GM12878 (cell line): ENCODE data around the gene COQ8B. TPM values are rescaled to one million over a fixed set of nuclear protein-coding genes. Genes with fewer than 3 reads are reported as not detected.

Experiments used
- ATAC-seq: fragments of 200-7000 bp; cut with Tn5 transposase; 3 replicates; pipeline ENCODE4 v1.9.1; 2020; ENCODE audit warnings: mild to moderate bottlenecking, moderate library complexity
- BruUV-seq: library from RNA; stranded (reverse); fragments of 400-500 nt; replicated peaks from 2 replicates; lab custom pipeline; 2021; lab: Mats Ljungman, UMichigan
- CTCF ChIA-PET: fragments of 300-600 bp; sonication (Branson Sonifier 250); formaldehyde crosslinking; extraction: SDS; loops from one replicate; lab custom pipeline; 2021; ENCODE audit warnings: inconsistent platforms; lab: Yijun Ruan, JAX
- POLR2A ChIA-PET: fragments of 350-600 bp; formaldehyde crosslinking; extraction: SDS; loops from one replicate; lab custom pipeline; 2021; ENCODE audit warnings: inconsistent platforms; lab: Charles Lee
- RAD21 ChIA-PET: fragments of 300-600 bp; sonication (Branson Sonifier 250); formaldehyde crosslinking; loops from one replicate; lab custom pipeline; 2023; ENCODE audit warnings: antibody characterized with exemption; ENCODE audit not compliant: unreplicated experiment; lab: Charles Lee
- SMC1A ChIA-PET: fragments of 300-600 bp; sonication (Branson Sonifier 250); formaldehyde crosslinking; loops from one replicate; lab custom pipeline; 2023; ENCODE audit not compliant: unreplicated experiment, uncharacterized antibody; lab: Charles Lee
- DNase-seq: peaks from one replicate; pipeline ENCODE4 v3.0.0-alpha.2; 2011; ENCODE audit warnings: low read depth, low spot score
- FAIRE-seq: peaks from 3 replicates; lab custom pipeline; 2011; peaks lifted over from hg19 to GRCh38; lab: Jason Lieb, UNC
- H2AFZ ChIP-seq: 2 replicates; pipeline ENCODE4 v1.6.0; 2011; ENCODE audit warnings: low read depth, low read length, control low read depth; ENCODE audit not compliant: control insufficient read depth
- H3K27ac ChIP-seq: 2 replicates; pipeline ENCODE4 v1.5.1; 2011; ENCODE audit warnings: control low read depth; ENCODE audit not compliant: control insufficient read depth, insufficient read depth
- H3K27me3 ChIP-seq, 2 experiments: replicated peaks in 1 of 2; 2 replicates each; pipeline versions ENCODE4 v1.6.0 to v1.6.1; 2011; ENCODE audit warnings: low read length in 1 of 2; ENCODE audit not compliant: control insufficient read depth in 2 of 2, insufficient read depth in 2 of 2
- H3K36me3 ChIP-seq, 2 experiments: 2 replicates each; pipeline ENCODE4 v1.5.1; 2011; ENCODE audit warnings: low read length in 1 of 2; ENCODE audit not compliant: control insufficient read depth in 2 of 2, insufficient read depth in 2 of 2
- H3K4me1 ChIP-seq: 2 replicates; pipeline ENCODE4 v1.6.1; 2011; ENCODE audit warnings: mild to moderate bottlenecking, low read length, moderate library complexity, mixed read lengths; ENCODE audit not compliant: control insufficient read depth, insufficient read depth
- H3K4me2 ChIP-seq: 2 replicates; pipeline ENCODE4 v1.6.0; 2011; ENCODE audit warnings: control low read depth; ENCODE audit not compliant: control insufficient read depth, insufficient read depth
- H3K4me3 ChIP-seq: fragments of 200-600 bp; sonication (generic); 2 replicates; pipeline ENCODE4 v1.5.1; 2016
- H3K79me2 ChIP-seq: 2 replicates; pipeline ENCODE4 v1.6.0; 2011; ENCODE audit warnings: low read length; ENCODE audit not compliant: control insufficient read depth, insufficient read depth
- H3K9ac ChIP-seq: 2 replicates; pipeline ENCODE4 v1.8.0; 2011; ENCODE audit warnings: low read length, control low read depth, mixed read lengths; ENCODE audit not compliant: control insufficient read depth, insufficient read depth
- H3K9me3 ChIP-seq: replicated peaks from 3 replicates; pipeline ENCODE4 v1.5.1; 2011; ENCODE audit warnings: mild to moderate bottlenecking, low read length; ENCODE audit not compliant: control insufficient read depth, insufficient read depth
- H4K20me1 ChIP-seq: 2 replicates; pipeline ENCODE4 v1.6.0; 2011; ENCODE audit not compliant: control insufficient read depth, insufficient read depth
- BRCA1 ChIP-seq: IDR thresholded peaks from 2 replicates; pipeline ENCODE4 v1.6.1; 2011; ENCODE audit warnings: low read depth, low read length, improper control_type of control experiment
- CBX5 ChIP-seq: sonication (generic); IDR thresholded peaks from 2 replicates; pipeline ENCODE4 v1.6.1; 2016; ENCODE audit warnings: low read depth, moderate library complexity, mild to moderate bottlenecking, inconsistent platforms
- ESRRA ChIP-seq: IDR thresholded peaks from 2 replicates; pipeline ENCODE4 v1.6.1; 2012; ENCODE audit warnings: mild to moderate bottlenecking, low read length, improper control_type of control experiment
- IRF4 ChIP-seq: IDR thresholded peaks from 2 replicates; pipeline ENCODE4 v1.6.1; 2011; ENCODE audit warnings: low read depth, low read length
- KDM1A ChIP-seq: fragments of 200-600 bp; sonication (generic); IDR thresholded peaks from 2 replicates; pipeline ENCODE4 v1.6.1; 2016; ENCODE audit warnings: borderline replicate concordance
- MXI1 ChIP-seq: fragments of 150-350 bp; IDR thresholded peaks from 2 replicates; pipeline ENCODE4 v1.6.1; 2011; ENCODE audit warnings: low read depth, mild to moderate bottlenecking, inconsistent platforms, low read length, improper control_type of control experiment
- NFXL1 ChIP-seq: fragments of 450-650 bp; IDR thresholded peaks from 2 replicates; pipeline ENCODE4 v1.6.1; 2017; ENCODE audit warnings: antibody characterized with exemption, mild to moderate bottlenecking, borderline replicate concordance
- NRF1 ChIP-seq: conservative IDR thresholded peaks from 2 replicates; pipeline ENCODE4 v1.6.1; 2011; ENCODE audit warnings: mild to moderate bottlenecking, low read depth, low read length, improper control_type of control experiment
- REST ChIP-seq: IDR thresholded peaks from 2 replicates; pipeline ENCODE4 v1.6.1; 2012; ENCODE audit warnings: mild to moderate bottlenecking, low read depth, low read length
- STAT3 ChIP-seq: IDR thresholded peaks from 2 replicates; pipeline ENCODE4 v1.6.1; 2011; ENCODE audit warnings: low read depth, low read length, improper control_type of control experiment
- WGBS: methylation state at CpG from one replicate; pipeline ENCODE4 v1.1.6; 2016; ENCODE audit warnings: low lambda C conversion rate; ENCODE audit not compliant: insufficient replicate concordance, insufficient coverage; ENCODE audit errors: missing lambda C conversion rate; 5-methylcytosine and 5-hydroxymethylcytosine counted together
- in situ Hi-C: fragments of 300-500 bp; cut with MboI; formaldehyde crosslinking; loops from 9 replicates; pipeline ENCODE4 v1.14.3; 2018; ENCODE audit warnings: mixed read lengths
- intact Hi-C: fragments of 100-400 bp; cut with micrococcal nuclease; formaldehyde crosslinking; loops from one replicate; pipeline ENCODE4 v1.14.2; 2022; ENCODE audit not compliant: unreplicated experiment
- polyA plus RNA-seq, 11 experiments: library from polyadenylated mRNA; depleted of rRNA in 4 of 11; unstranded in 6 of 11; stranded (reverse) in 5 of 11; fragments of >200 nt; fragmentation: Nextera tagmentation in 4 of 11; fragmentation: Illumina TruSeq in 1 of 11; extraction: Ambion mirVana in 4 of 11; extraction: Trizol in 1 of 11; gene quantifications; 1 replicate in 1 of 11; 2 replicates in 10 of 11; pipeline versions ENCODE4 v1.2.1 to v1.2.3, GENCODE V29; 2011 to 2016; ENCODE audit warnings: inconsistent platforms in 2 of 11, missing spikeins in 2 of 11, low read depth in 1 of 11
- total RNA-seq, 4 experiments: library from RNA; depleted of rRNA in 3 of 4; stranded (reverse); fragments of >200 nt in 3 of 4; fragmentation: Illumina TruSeq in 1 of 4; extraction: Trizol in 1 of 4; gene quantifications; 2 replicates each; pipeline versions ENCODE4 v1.2.1 to v1.2.3, GENCODE V29; 2013 to 2021

The COQ8B gene
- total and polyA plus RNA-seq, 10 of the 15 experiments (the other 5 are each of a cell fraction or from before 2014, with no cell fraction given) = 0.39 to 37.1 (median 16.8) TPM

DNA sequence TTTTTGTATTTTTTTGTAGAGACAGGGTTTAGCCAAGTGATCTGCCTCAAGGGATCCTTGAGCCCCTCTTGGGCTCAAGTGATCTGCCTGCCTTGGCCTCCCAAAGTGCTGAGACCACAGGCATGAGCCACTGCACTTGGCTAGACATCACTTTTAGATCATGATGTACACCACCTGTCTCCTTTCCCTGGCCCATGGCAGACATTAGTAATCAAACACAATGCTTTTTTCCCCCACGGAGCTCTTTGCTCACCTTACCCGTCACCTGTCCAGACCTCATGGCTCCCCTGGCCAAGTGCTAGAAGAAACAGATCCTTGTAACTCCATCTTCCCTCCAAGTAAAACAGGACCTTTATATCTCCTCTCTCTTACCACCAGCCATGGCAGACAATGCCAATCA lies 44.6 kb downstream of the COQ8B start (continued):
- TF ChIP-seq KDM1A (no peak), MXI1 (no peak)

DNA sequence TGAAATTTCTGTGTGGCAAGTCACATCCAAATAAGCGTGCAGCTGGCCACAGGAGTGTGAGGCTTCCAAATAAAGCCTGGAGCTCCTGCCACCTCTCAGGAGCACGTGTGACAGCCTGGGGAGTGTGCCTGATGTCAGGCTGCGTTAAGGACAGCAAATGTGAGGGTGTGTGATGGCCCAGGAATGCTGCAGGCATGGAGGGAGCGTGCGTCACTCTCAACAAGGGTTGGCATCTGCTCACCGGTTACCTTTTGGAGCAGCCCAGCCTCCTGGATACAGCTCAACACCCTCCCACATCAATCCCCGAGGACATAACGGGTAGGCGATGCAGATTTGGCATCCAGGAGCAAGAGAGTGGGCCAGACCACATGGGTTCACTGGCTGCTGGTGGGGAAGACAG lies 45.3 kb downstream of the COQ8B start:
- no peak overlapping the region for H3K9ac ChIP-seq
- ChIA-PET RAD21 (interaction anchor here (0.8 kb wide), 1 partner anchor 83 kb away, joined by 3 read pairs; no protein-coding TSS in a partner anchor), CTCF (no interaction called here), SMC1A (interaction anchor here (0.6 kb wide), 1 partner anchor 8 kb away, joined by 3 read pairs; no protein-coding TSS in a partner anchor), POLR2A (no interaction called here)
- intact Hi-C loops = no loop called here
- H4K20me1 ChIP-seq = no peaks in the 10 kb centered on the region
- H3K79me2 ChIP-seq = no peaks in the 10 kb centered on the region
- peaks cover 2 to 8% of the 10 kb centered on the region in 2 experiments; a peak in 2 of 4 replicates for H3K36me3 ChIP-seq
- H3K4me3 ChIP-seq = no peak overlapping the region
- TF ChIP-seq IRF4 (no peak), BRCA1 (no peak), REST (no peak), NRF1 (no peak), CBX5 (no peak), STAT3 (no peak), NFXL1 (no peak), ESRRA (no peak)
- no peak overlapping the region for H3K4me2 ChIP-seq
- no peak for ATAC-seq
- no peaks in the 10 kb centered on the region for H3K27me3 ChIP-seq
- H3K4me1 ChIP-seq = no peaks in the 10 kb centered on the region
- H2AFZ ChIP-seq = no peak overlapping the region
- in situ Hi-C loops = no loop called here
- H3K27ac ChIP-seq = no peak overlapping the region
- FAIRE-seq = no peak
- 79% methylated on average over 9 of the region's 9 CpGs for WGBS
- no TSS peak for BruUV-seq
- no peak for DNase-seq
- peaks cover 5% of the 10 kb centered on the region; the same call in 2 of the 3 replicates for H3K9me3 ChIP-seq
